ENCODE results near the gene CA5A. TPM values are rescaled to one million over a fixed set of nuclear protein-coding genes. Genes with fewer than 3 reads are reported as not detected.

Gene CA5A
- total RNA-seq, 1 donor from 2014 or later: not detected

- TF ChIP-seq, protein P1, sequence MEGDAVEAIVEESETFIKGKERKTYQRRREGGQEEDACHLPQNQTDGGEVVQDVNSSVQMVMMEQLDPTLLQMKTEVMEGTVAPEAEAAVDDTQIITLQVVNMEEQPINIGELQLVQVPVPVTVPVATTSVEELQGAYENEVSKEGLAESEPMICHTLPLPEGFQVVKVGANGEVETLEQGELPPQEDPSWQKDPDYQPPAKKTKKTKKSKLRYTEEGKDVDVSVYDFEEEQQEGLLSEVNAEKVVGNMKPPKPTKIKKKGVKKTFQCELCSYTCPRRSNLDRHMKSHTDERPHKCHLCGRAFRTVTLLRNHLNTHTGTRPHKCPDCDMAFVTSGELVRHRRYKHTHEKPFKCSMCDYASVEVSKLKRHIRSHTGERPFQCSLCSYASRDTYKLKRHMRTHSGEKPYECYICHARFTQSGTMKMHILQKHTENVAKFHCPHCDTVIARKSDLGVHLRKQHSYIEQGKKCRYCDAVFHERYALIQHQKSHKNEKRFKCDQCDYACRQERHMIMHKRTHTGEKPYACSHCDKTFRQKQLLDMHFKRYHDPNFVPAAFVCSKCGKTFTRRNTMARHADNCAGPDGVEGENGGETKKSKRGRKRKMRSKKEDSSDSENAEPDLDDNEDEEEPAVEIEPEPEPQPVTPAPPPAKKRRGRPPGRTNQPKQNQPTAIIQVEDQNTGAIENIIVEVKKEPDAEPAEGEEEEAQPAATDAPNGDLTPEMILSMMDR (IDR thresholded peaks at IDR 0.05): no peak
- intact Hi-C loops (cut with DNase I): no loop called here
- Histone ChIP-seq H3K4me1 (peaks cover 5% of the 10 kb centered on the region), H3K36me3 (no peaks in the 10 kb centered on the region), H3K4me3 (no peak overlapping the region), H3K27ac (peak overlapping the region; percentile 72), H3K27me3 (no peaks in the 10 kb centered on the region), H3K9me3 (no peaks in the 10 kb centered on the region)
- ATAC-seq: no peak
- DNase-seq: no peak
Observed at GRCh38 chr16:87947356-87948118, 11.2 kb upstream of the CA5A start.

- Histone ChIP-seq H3K4me3 (no peak overlapping the region), H3K27ac (no peak overlapping the region), H3K9me3 (no peaks in the 10 kb centered on the region), H3K27me3 (no peaks in the 10 kb centered on the region), H3K4me1 (no peaks in the 10 kb centered on the region), H3K36me3 (no peaks in the 10 kb centered on the region)
- DNase-seq (no peak), ATAC-seq (no peak)
- intact Hi-C loops (cut with DNase I): no loop called here
- TF ChIP-seq, protein P1 (IDR thresholded peaks at IDR 0.05): no peak
Observed at GRCh38 chr16:87946596-87947347, 10.4 kb upstream of the CA5A start.

- Histone ChIP-seq H3K36me3 (no peaks in the 10 kb centered on the region), H3K4me1 (no peaks in the 10 kb centered on the region), H3K27me3 (no peaks in the 10 kb centered on the region), H3K4me3 (peak overlapping the region; percentile 37), H3K27ac (peak overlapping the region; percentile 56), H3K9me3 (no peaks in the 10 kb centered on the region)
- TF ChIP-seq, protein P1 (IDR thresholded peaks at IDR 0.05): no peak
- intact Hi-C loops (cut with DNase I): no loop called here
- DNase-seq (peak; percentile 89), ATAC-seq (peak; percentile 86)
Observed at GRCh38 chr16:87945351-87946042, 9.2 kb upstream of the CA5A start.

GRCh38 chr16:87942680-87943079, 6.4 kb upstream of the CA5A start:
- no peaks in the 10 kb centered on the region for H3K27me3 ChIP-seq
- intact Hi-C loops (cut with DNase I): no loop called here
- H3K4me3 ChIP-seq: no peak overlapping the region
- H3K36me3 ChIP-seq: no peaks in the 10 kb centered on the region
- H3K4me1 ChIP-seq: no peaks in the 10 kb centered on the region
- TF ChIP-seq, protein P1 (IDR thresholded peaks at IDR 0.05): no peak
- DNase-seq (no peak), ATAC-seq (no peak)
- no peak overlapping the region for H3K27ac ChIP-seq
- no peaks in the 10 kb centered on the region for H3K9me3 ChIP-seq

GRCh38 chr16:87939562-87940423, 3.5 kb upstream of the CA5A start:
- ATAC-seq (no peak), DNase-seq (no peak)
- Histone ChIP-seq H3K9me3 (no peaks in the 10 kb centered on the region), H3K36me3 (no peaks in the 10 kb centered on the region), H3K27ac (no peak overlapping the region), H3K4me1 (no peaks in the 10 kb centered on the region), H3K4me3 (no peak overlapping the region), H3K27me3 (no peaks in the 10 kb centered on the region)
- TF ChIP-seq, protein P1 (IDR thresholded peaks at IDR 0.05): no peak
- intact Hi-C loops (cut with DNase I): no loop called here
